GM18870 (cell line): ENCODE results near the gene L3MBTL1.
A peak's percentile ranks its signal among the peaks of the same experiment; 100 is the strongest.
"Not testable (repeated sequence)": the region's sequence is repeated elsewhere in the genome, so short reads cannot be mapped to it uniquely, and the experiment has no call there.

Experiments used
- ATAC-seq: cut with Tn5 transposase; IDR thresholded peaks from one replicate; pipeline ENCODE4 v1.9.1; 2021; ENCODE audit warnings: moderate library complexity; ENCODE audit not compliant: unreplicated experiment

The L3MBTL1 gene

GRCh38 chr20:43584448-43585136 is 77.1 kb downstream of the L3MBTL1 start:
- ATAC-seq: no peak

- ATAC-seq: no peak
Measured at GRCh38 chr20:43586641-43587040, 79.1 kb downstream of the L3MBTL1 start.

GRCh38 chr20:43588526-43588925 is 81.0 kb downstream of the L3MBTL1 start:
- not testable (repeated sequence) for ATAC-seq

- no peak for ATAC-seq
Measured at GRCh38 chr20:43590036-43590391, 82.5 kb downstream of the L3MBTL1 start.

- ATAC-seq: peak; percentile 92
Measured at GRCh38 chr20:43590392-43591303, 83.2 kb downstream of the L3MBTL1 start, which contains the start of gene IFT52. IFT52 (plus strand) TSS chr20:43590937; CDS start chr20:43594699, 3,762 bp downstream.
